ENCODE results near the gene CTRL.

CTRL gene

GRCh38 chr16:67967183-67967957 lies 35.7 kb upstream of the CTRL start:
- Mint-ChIP-seq H3K36me3 (ENCODE audit: insufficient read depth) (peaks cover 3% of the 10 kb centered on the region), H3K27me3 (no peaks in the 10 kb centered on the region), H3K9me3 (no peaks in the 10 kb centered on the region), H3K4me3 (peak overlapping the region; percentile 91 to 92), H3K27ac (peak overlapping the region; percentile 87 to 92), H3K4me1 (ENCODE audit: low read depth in 2 of 2) (peaks cover 19 to 23% of the 10 kb centered on the region in 2 donors)
- ATAC-seq (replicated peaks) (peak; percentile 23), DNase-seq (peak in 2 of 3 experiments; percentile 11 to 27)

- Mint-ChIP-seq H3K4me3 (peak overlapping the region; percentile 91 to 92), H3K27ac (peak overlapping the region; percentile 12 to 67), H3K4me1 (ENCODE audit: low read depth in 2 of 2) (peaks cover 19 to 23% of the 10 kb centered on the region in 2 donors), H3K36me3 (ENCODE audit: insufficient read depth) (peaks cover 3% of the 10 kb centered on the region), H3K27me3 (no peaks in the 10 kb centered on the region), H3K9me3 (no peaks in the 10 kb centered on the region)
- DNase-seq (no peak), ATAC-seq (replicated peaks) (no peak)
Measured at GRCh38 chr16:67966549-67967182, 35.0 kb upstream of the CTRL start.

GRCh38 chr16:67965668-67966548 lies 34.2 kb upstream of the CTRL start:
- no peaks in the 10 kb centered on the region for H3K9me3 Mint-ChIP-seq
- no peaks in the 10 kb centered on the region for H3K27me3 Mint-ChIP-seq
- H3K36me3 Mint-ChIP-seq (ENCODE audit: insufficient read depth), result peaks cover 3% of the 10 kb centered on the region
- ATAC-seq (replicated peaks) (no peak), DNase-seq (no peak)
- peaks cover 19 to 23% of the 10 kb centered on the region in 2 donors for H3K4me1 Mint-ChIP-seq (ENCODE audit: low read depth in 2 of 2)
- H3K4me3 Mint-ChIP-seq, result peak overlapping the region; percentile 91 to 92
- H3K27ac Mint-ChIP-seq, result peak overlapping the region; percentile 12 to 67

DNA sequence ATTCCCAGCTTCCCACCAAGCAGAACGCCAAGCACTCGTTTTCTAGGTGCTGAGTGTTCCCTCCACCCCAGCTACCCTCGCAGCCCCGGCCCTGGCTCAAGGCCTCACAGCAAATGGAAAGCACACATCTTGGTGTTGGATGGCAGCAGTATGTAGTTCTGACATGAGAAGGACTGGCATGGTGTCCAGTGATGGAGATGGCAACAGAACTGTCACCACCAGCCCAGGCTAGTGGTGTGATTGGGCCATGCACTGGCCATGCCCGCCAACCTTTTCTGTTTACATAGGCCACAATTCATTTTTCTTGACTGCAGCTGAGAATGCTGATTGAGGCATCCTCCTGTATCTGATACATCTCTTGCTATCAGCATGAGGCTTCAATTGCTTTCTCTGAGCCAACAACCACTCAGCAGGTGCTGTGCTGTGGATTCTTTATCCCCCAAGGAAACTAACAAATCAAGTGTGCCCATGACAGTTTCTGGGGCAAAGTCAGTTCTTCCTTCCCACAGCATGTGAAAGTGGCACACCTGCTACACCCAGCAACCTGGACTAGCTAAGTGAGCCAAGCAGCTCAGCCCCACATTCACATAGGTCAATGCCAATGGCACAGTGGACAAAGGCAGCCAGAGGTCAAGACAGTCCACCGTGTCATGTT lies 32.9 kb upstream of the CTRL start:
- no peak overlapping the region for H3K4me3 Mint-ChIP-seq
- H3K27me3 Mint-ChIP-seq, result no peaks in the 10 kb centered on the region
- H3K9me3 Mint-ChIP-seq, result no peaks in the 10 kb centered on the region
- no peak for ATAC-seq (replicated peaks)
- H3K27ac Mint-ChIP-seq, result peak overlapping the region in 1 of 2 donors; percentile 49
- peaks cover 16 to 21% of the 10 kb centered on the region in 2 donors for H3K4me1 Mint-ChIP-seq (ENCODE audit: low read depth in 2 of 2)
- DNase-seq, result no peak
- peaks cover 3% of the 10 kb centered on the region for H3K36me3 Mint-ChIP-seq (ENCODE audit: insufficient read depth)

DNA sequence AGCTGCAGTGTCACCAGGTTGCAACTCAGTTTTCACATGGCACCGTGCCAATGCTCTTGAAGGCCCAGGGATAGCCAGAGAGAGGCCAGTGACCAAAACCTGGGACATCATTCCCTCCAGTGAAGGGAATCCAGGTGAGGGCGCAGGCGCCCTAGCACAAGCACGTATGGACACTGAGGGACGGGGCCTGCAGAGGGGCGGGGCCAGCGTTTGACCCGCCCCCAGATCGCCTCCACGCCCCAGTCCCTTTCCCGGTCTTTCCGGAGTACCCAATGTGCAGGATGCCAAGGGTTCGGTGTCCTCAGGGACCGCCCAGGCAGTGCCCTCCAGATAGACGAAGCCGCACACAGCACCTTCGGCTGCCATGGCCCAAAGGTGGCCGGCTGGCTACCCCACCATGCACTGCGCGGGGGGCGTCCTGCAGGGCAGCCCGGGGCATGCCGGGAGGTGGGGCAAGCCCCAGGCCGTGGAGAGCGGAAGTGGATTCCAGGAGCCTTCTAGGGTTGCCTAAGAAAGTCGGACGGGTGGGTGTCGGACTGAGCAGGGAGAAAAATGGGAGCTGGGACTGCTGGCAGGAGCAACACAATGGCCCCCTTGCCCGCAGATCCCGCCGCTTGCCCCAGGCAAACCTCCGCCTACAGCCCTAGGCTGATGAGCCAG lies 32.1 kb upstream of the CTRL start:
- H3K36me3 Mint-ChIP-seq (ENCODE audit: insufficient read depth), result peaks cover 3% of the 10 kb centered on the region
- no peak overlapping the region for H3K27ac Mint-ChIP-seq
- H3K4me3 Mint-ChIP-seq, result no peak overlapping the region
- H3K9me3 Mint-ChIP-seq, result no peaks in the 10 kb centered on the region
- DNase-seq (no peak), ATAC-seq (replicated peaks) (no peak)
- no peaks in the 10 kb centered on the region for H3K27me3 Mint-ChIP-seq
- H3K4me1 Mint-ChIP-seq (ENCODE audit: low read depth in 2 of 2), result peaks cover 10 to 18% of the 10 kb centered on the region in 2 donors

GRCh38 chr16:67963292-67963661 lies 31.6 kb upstream of the CTRL start:
- peaks cover 10 to 18% of the 10 kb centered on the region in 2 donors for H3K4me1 Mint-ChIP-seq (ENCODE audit: low read depth in 2 of 2)
- H3K9me3 Mint-ChIP-seq, result no peaks in the 10 kb centered on the region
- H3K27ac Mint-ChIP-seq, result peak overlapping the region in 1 of 2 donors; percentile 4
- H3K4me3 Mint-ChIP-seq, result no peak overlapping the region
- peaks cover 3% of the 10 kb centered on the region for H3K36me3 Mint-ChIP-seq (ENCODE audit: insufficient read depth)
- no peak for DNase-seq
- H3K27me3 Mint-ChIP-seq, result no peaks in the 10 kb centered on the region
- no peak for ATAC-seq (replicated peaks)

GRCh38 chr16:67962135-67962534 lies 30.5 kb upstream of the CTRL start:
- no peak for DNase-seq
- Mint-ChIP-seq H3K9me3 (no peaks in the 10 kb centered on the region), H3K27ac (peak overlapping the region in 1 of 2 donors; percentile 4), H3K4me3 (no peak overlapping the region), H3K27me3 (no peaks in the 10 kb centered on the region), H3K4me1 (ENCODE audit: low read depth in 2 of 2) (peaks cover 2 to 11% of the 10 kb centered on the region in 2 donors), H3K36me3 (ENCODE audit: insufficient read depth) (peaks cover 3% of the 10 kb centered on the region)
- ATAC-seq (replicated peaks), result no peak

- DNase-seq, result no peak
- Mint-ChIP-seq H3K9me3 (no peaks in the 10 kb centered on the region), H3K4me1 (ENCODE audit: low read depth in 2 of 2) (peaks cover 0 to 5% of the 10 kb centered on the region in 2 donors), H3K27me3 (no peaks in the 10 kb centered on the region), H3K27ac (no peak overlapping the region), H3K36me3 (ENCODE audit: insufficient read depth) (peaks cover 3% of the 10 kb centered on the region), H3K4me3 (no peak overlapping the region)
- ATAC-seq (replicated peaks), result no peak
Measured at GRCh38 chr16:67961551-67961957, 29.9 kb upstream of the CTRL start.

- ATAC-seq (replicated peaks), result no peak
- Mint-ChIP-seq H3K4me1 (ENCODE audit: low read depth in 2 of 2) (peaks cover 0 to 3% of the 10 kb centered on the region in 2 donors), H3K9me3 (no peaks in the 10 kb centered on the region), H3K27me3 (no peaks in the 10 kb centered on the region), H3K36me3 (ENCODE audit: insufficient read depth) (peaks cover 3% of the 10 kb centered on the region), H3K4me3 (no peak overlapping the region), H3K27ac (no peak overlapping the region)
- DNase-seq, result no peak
Measured at GRCh38 chr16:67959536-67960329, 28.1 kb upstream of the CTRL start.

GRCh38 chr16:67957622-67958021 lies 26.0 kb upstream of the CTRL start:
- Mint-ChIP-seq H3K36me3 (ENCODE audit: insufficient read depth) (peaks cover 3% of the 10 kb centered on the region), H3K4me1 (ENCODE audit: low read depth in 2 of 2) (no peaks in the 10 kb centered on the region), H3K4me3 (no peak overlapping the region), H3K9me3 (no peaks in the 10 kb centered on the region), H3K27me3 (no peaks in the 10 kb centered on the region), H3K27ac (peak overlapping the region in 1 of 2 donors; percentile 28)
- DNase-seq (no peak), ATAC-seq (replicated peaks) (no peak)

- peaks cover 0 to 2% of the 10 kb centered on the region in 2 donors for H3K4me1 Mint-ChIP-seq (ENCODE audit: low read depth in 2 of 2)
- peaks cover 14% of the 10 kb centered on the region for H3K36me3 Mint-ChIP-seq (ENCODE audit: insufficient read depth)
Measured at GRCh38 chr16:67954421-67955196, 22.9 kb upstream of the CTRL start.

More at GRCh38 chr16:67954421-67955196, 22.9 kb upstream of the CTRL start:
- H3K4me3 Mint-ChIP-seq, result no peak overlapping the region
- peak overlapping the region in 1 of 2 donors; percentile 57 for H3K27ac Mint-ChIP-seq
- no peaks in the 10 kb centered on the region for H3K27me3 Mint-ChIP-seq
- no peaks in the 10 kb centered on the region for H3K9me3 Mint-ChIP-seq
- DNase-seq, result no peak
- no peak for ATAC-seq (replicated peaks)

Data from effector memory CD8-positive, alpha-beta T cell (primary cell).